Tibial artery (tissue), 4 donors: ENCODE results near the gene RABGAP1L.
"Not testable (repeated sequence)": the region's sequence is repeated elsewhere in the genome, so short reads cannot be mapped to it uniquely, and the experiment has no call there.

Experiments used
- DNase-seq, 2 donors: peaks; one replicate each; pipeline ENCODE4 v3.0.0-alpha.2; 2019
- H3K27ac ChIP-seq, 2 donors: fragments of 200-600 bp; sonication (generic) in 1 of 2; 1 replicate in 1 of 2; 2 replicates in 1 of 2; pipeline ENCODE4 v1.5.1; 2018 to 2019; ENCODE audit warnings: mild to moderate bottlenecking in 1 of 2
- H3K27me3 ChIP-seq, 2 donors: fragments of 200-600 bp; sonication (generic) in 1 of 2; one replicate each; pipeline versions ENCODE4 v1.5.1 to v1.6.0; 2016 to 2019
- H3K36me3 ChIP-seq, 3 donors: fragments of 200-600 bp; sonication (generic) in 2 of 3; one replicate each; pipeline ENCODE4 v1.5.1; 2016 to 2019; ENCODE audit warnings: mild to moderate bottlenecking in 2 of 3
- H3K4me1 ChIP-seq, 4 donors: fragments of 200-600 bp; sonication (generic) in 2 of 4; 1 replicate in 3 of 4; 2 replicates in 1 of 4; pipeline ENCODE4 v1.5.1; 2016 to 2019
- H3K4me3 ChIP-seq, 2 donors: fragments of 200-600 bp; sonication (generic) in 1 of 2; 1 replicate in 1 of 2; 2 replicates in 1 of 2; pipeline ENCODE4 v1.5.1; 2018 to 2019; ENCODE audit warnings: mild to moderate bottlenecking in 2 of 2
- H3K9me3 ChIP-seq, 3 donors: fragments of 200-600 bp; sonication (generic) in 1 of 3; one replicate each; pipeline ENCODE4 v1.5.1; 2016 to 2019
- CTCF ChIP-seq, 2 experiments: fragments of 200-600 bp in 1 of 2; fragments of 450-650 bp in 1 of 2; IDR thresholded peaks; one replicate each; pipeline ENCODE4 v1.5.1; 2017 to 2019; ENCODE audit warnings: antibody characterized with exemption in 2 of 2, mild to moderate bottlenecking in 1 of 2, moderate library complexity in 1 of 2
- intact Hi-C: fragments of 100-400 bp; cut with DNase I; formaldehyde crosslinking; loops from one replicate; pipeline ENCODE4 v1.15.0; 2023; ENCODE audit warnings: low total_unique reads

The RABGAP1L gene

GRCh38 chr1:174116042-174116441 is 43.3 kb upstream of the RABGAP1L start:
- Histone ChIP-seq H3K4me3 (no peak overlapping the region), H3K27me3 (no peaks in the 10 kb centered on the region), H3K27ac (no peak overlapping the region), H3K4me1 (peaks cover 0 to 8% (median 0%) of the 10 kb centered on the region in 4 donors), H3K36me3 (no peaks in the 10 kb centered on the region), H3K9me3 (no peaks in the 10 kb centered on the region)
- DNase-seq, result no peak
- TF ChIP-seq CTCF (IDR thresholded peaks at IDR 0.05), result no peak
- intact Hi-C loops, result no loop called here

- Histone ChIP-seq H3K9me3 (peaks cover 0 to 1% (median 0%) of the 10 kb centered on the region in 3 donors), H3K4me1 (no peaks in the 10 kb centered on the region), H3K36me3 (no peaks in the 10 kb centered on the region), H3K27ac (no peak overlapping the region), H3K27me3 (no peaks in the 10 kb centered on the region), H3K4me3 (no peak overlapping the region)
- TF ChIP-seq CTCF (IDR thresholded peaks at IDR 0.05), result no peak
- DNase-seq, result no peak
- intact Hi-C loops, result no loop called here
Measured at GRCh38 chr1:174118751-174119150, 40.6 kb upstream of the RABGAP1L start.

- H3K9me3 ChIP-seq, result peaks cover 0 to 27% (median 10%) of the 10 kb centered on the region in 3 donors
- DNase-seq, H3K36me3 ChIP-seq, intact Hi-C loops, H3K4me1 ChIP-seq, H3K27me3 ChIP-seq, H3K27ac ChIP-seq, H3K4me3 ChIP-seq: not testable (repeated sequence)
Measured at GRCh38 chr1:174122318-174122717, 37.0 kb upstream of the RABGAP1L start.

- H3K27me3 ChIP-seq, result no peaks in the 10 kb centered on the region
- no peak overlapping the region for H3K4me3 ChIP-seq
- intact Hi-C loops, result no loop called here
- H3K27ac ChIP-seq, result no peak overlapping the region
- no peaks in the 10 kb centered on the region for H3K36me3 ChIP-seq
- no peak for DNase-seq
- H3K4me1 ChIP-seq, result no peaks in the 10 kb centered on the region
- no peak for TF ChIP-seq CTCF (IDR thresholded peaks at IDR 0.05)
- H3K9me3 ChIP-seq, result peaks cover 0 to 27% (median 10%) of the 10 kb centered on the region in 3 donors
Measured at GRCh38 chr1:174123843-174124242, 35.5 kb upstream of the RABGAP1L start.

GRCh38 chr1:174127176-174127575 is 32.1 kb upstream of the RABGAP1L start:
- H3K4me1 ChIP-seq, H3K4me3 ChIP-seq, H3K27ac ChIP-seq, DNase-seq, H3K36me3 ChIP-seq, H3K27me3 ChIP-seq, intact Hi-C loops: not testable (repeated sequence)
- peaks cover 0 to 27% (median 10%) of the 10 kb centered on the region in 3 donors for H3K9me3 ChIP-seq

GRCh38 chr1:174131032-174131638 is 28.2 kb upstream of the RABGAP1L start:
- TF ChIP-seq CTCF (IDR thresholded peaks at IDR 0.05), result no peak
- Histone ChIP-seq H3K4me3 (no peak overlapping the region), H3K27ac (no peak overlapping the region), H3K9me3 (peaks cover 0 to 11% (median 6%) of the 10 kb centered on the region in 3 donors), H3K4me1 (no peaks in the 10 kb centered on the region), H3K27me3 (no peaks in the 10 kb centered on the region), H3K36me3 (no peaks in the 10 kb centered on the region)
- no peak for DNase-seq
- intact Hi-C loops, result loop anchor here (2.0 kb wide), 1 partner anchor 54 kb away; no protein-coding TSS in a partner anchor
